Heart left ventricle (tissue), 16 donors: ENCODE measurements around the gene ERC1. TPM values are rescaled to one million over a fixed set of nuclear protein-coding genes. Genes with fewer than 3 reads are reported as not detected.

Experiments
- ATAC-seq, 4 donors: fragments of 200-7000 bp; cut with Tn5 transposase; one replicate each; pipeline ENCODE4 v1.9.1; 2020 to 2022; ENCODE audit warnings: moderate library complexity in 4 of 4, mild to moderate bottlenecking in 3 of 4, moderate number of reproducible peaks in 1 of 4
- DNase-seq, 5 donors: peaks; one replicate each; pipeline ENCODE4 v3.0.0-alpha.2; 2020
- H3K27ac ChIP-seq, 12 donors: fragments of 200-600 bp; sonication (generic) in 4 of 12; one replicate each; pipeline versions ENCODE4 v1.5.0 to v1.8.0; 2016 to 2022; ENCODE audit warnings: mild to moderate bottlenecking in 2 of 12
- H3K27me3 ChIP-seq, 9 donors: fragments of 200-600 bp; sonication (generic) in 2 of 9; one replicate each; pipeline versions ENCODE4 v1.5.1 to v1.8.0; 2016 to 2022; ENCODE audit warnings: mild to moderate bottlenecking in 3 of 9
- H3K36me3 ChIP-seq, 9 donors: fragments of 200-600 bp; sonication (generic) in 2 of 9; one replicate each; pipeline versions ENCODE4 v1.5.0 to v1.8.0; 2018 to 2022; ENCODE audit warnings: mild to moderate bottlenecking in 2 of 9
- H3K4me1 ChIP-seq, 12 donors: fragments of 200-600 bp; sonication (generic) in 4 of 12; one replicate each; pipeline versions ENCODE4 v1.5.0 to v1.8.0; 2016 to 2022; ENCODE audit warnings: mild to moderate bottlenecking in 3 of 12
- H3K4me3 ChIP-seq, 12 donors: fragments of 200-600 bp; sonication (generic) in 4 of 12; one replicate each; pipeline versions ENCODE4 v1.5.0 to v1.8.0; 2017 to 2022; ENCODE audit warnings: mild to moderate bottlenecking in 9 of 12, moderate library complexity in 4 of 12
- H3K9me3 ChIP-seq, 12 donors: fragments of 200-600 bp; sonication (generic) in 4 of 12; one replicate each; pipeline versions ENCODE4 v1.5.0 to v1.8.0; 2016 to 2022; ENCODE audit warnings: mild to moderate bottlenecking in 1 of 12
- POLR2A ChIP-seq, 2 donors: fragments of 450-650 bp; IDR thresholded peaks; one replicate each; pipeline ENCODE4 v1.6.1; 2017; ENCODE audit warnings: antibody characterized with exemption in 2 of 2, mild to moderate bottlenecking in 2 of 2, moderate library complexity in 2 of 2
- WGBS, 4 donors: extraction: QIAGEN DNeasy Blood & Tissue Kit in 2 of 4; methylation state at CpG; one replicate each; pipeline versions ENCODE4 v1.1.5 to v1.1.7; 2013 to 2018; 5-methylcytosine and 5-hydroxymethylcytosine counted together
- intact Hi-C, 10 donors: fragments of 100-400 bp; cut with DNase I; formaldehyde crosslinking; loops; one replicate each; pipeline versions ENCODE4 v1.11.1 to v1.14.2; 2022
- polyA plus RNA-seq, 2 donors: library from polyadenylated mRNA; stranded (reverse); fragments of 200-250 nt; gene quantifications; one replicate each; pipeline ENCODE4 v1.2.3, GENCODE V29; 2013
- total RNA-seq, 9 donors: library from RNA; depleted of rRNA in 2 of 9; stranded (reverse); fragments of >200 nt in 2 of 9; fragmentation: NEBNext Ultra II Directional in 3 of 9; extraction: Animal tissue kit (Norgen Biotek cat#: 25700) in 3 of 9; gene quantifications; one replicate each; pipeline versions ENCODE4 v1.1.0 to v1.2.4, GENCODE V29; 2016 to 2023
- TF ChIP-seq, protein P1 (sequence below), 12 donors: fragments of 200-600 bp; sonication (generic) in 4 of 12; IDR thresholded peaks; one replicate each; pipeline versions ENCODE4 v1.5.0 to v1.8.0; 2018 to 2022; ENCODE audit warnings: antibody characterized with exemption in 12 of 12, mild to moderate bottlenecking in 5 of 12
- donor health status: ischemic (EF 13 %, LVEDD 7.1; RV severe dilation, severe dysfunction).
- donor health status: healthy with polysubstance abuse.
- donor health status: DM: no; HTN: yes; CAD: no.
- donor health status: DM: no; HTN: no; CAD: no.
- donor health status: ischemic (EF 25% LVEDD 6.9; RV normal size, moderate dysfunction).
- donor health status: ischemic (EF 25% LVEDD 5.7; RV mildly dilated, moderate dysfunction).
- donor health status: healthy.
- donor health status: DM: yes; HTN: yes; CAD: no.
- donor health status: ischemic (EF 35%, LVEDD 5.7; RV mildly dilated, moderate dysfunction).
- donor health status: nonischemic (EF 11% LVEDD 7.7; RV severe dilation, severe dysfunction).
- donor health status: DM: yes; HTN: yes; CAD: no.
- donor health status: PGD.
- donor health status: ischemic (EF 29% LVEDD 5.4; RV normal size, mild dysfunction).
- donor health status: nonischemic (EF 23%, LVEDD 6.1; RV moderate dilation, normal function).

Gene ERC1
- total and polyA plus RNA-seq, 11 donors = 13.5 to 84.0 (median 47.9) TPM

DNA sequence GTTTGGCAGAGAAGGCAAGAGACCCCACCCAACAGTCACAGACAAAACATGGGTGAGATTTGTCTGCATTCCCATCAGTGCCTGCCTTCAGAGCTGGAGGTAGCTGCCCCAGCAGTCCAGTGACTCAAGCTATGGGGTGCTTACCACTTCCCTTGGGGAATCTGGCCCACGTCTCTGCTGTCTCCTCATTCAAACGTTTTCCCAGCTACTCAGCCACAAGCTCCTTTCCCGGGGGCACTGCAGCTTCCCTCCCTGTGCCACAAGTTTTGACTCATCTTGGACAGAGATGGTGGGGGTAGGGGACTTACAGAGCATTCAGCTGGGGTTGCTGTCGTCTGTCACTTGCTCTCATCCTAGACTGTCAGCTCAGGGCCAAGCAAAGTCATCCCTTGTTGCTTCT, 536.8 kb downstream of the ERC1 start:
- DNase-seq (no peak), ATAC-seq (no peak)
- H3K4me1 ChIP-seq = peaks cover 0 to 22% (median under 1%) of the 10 kb centered on the region in 12 donors
- no peak overlapping the region for H3K4me3 ChIP-seq
- H3K36me3 ChIP-seq = no peaks in the 10 kb centered on the region
- TF ChIP-seq, protein P1, sequence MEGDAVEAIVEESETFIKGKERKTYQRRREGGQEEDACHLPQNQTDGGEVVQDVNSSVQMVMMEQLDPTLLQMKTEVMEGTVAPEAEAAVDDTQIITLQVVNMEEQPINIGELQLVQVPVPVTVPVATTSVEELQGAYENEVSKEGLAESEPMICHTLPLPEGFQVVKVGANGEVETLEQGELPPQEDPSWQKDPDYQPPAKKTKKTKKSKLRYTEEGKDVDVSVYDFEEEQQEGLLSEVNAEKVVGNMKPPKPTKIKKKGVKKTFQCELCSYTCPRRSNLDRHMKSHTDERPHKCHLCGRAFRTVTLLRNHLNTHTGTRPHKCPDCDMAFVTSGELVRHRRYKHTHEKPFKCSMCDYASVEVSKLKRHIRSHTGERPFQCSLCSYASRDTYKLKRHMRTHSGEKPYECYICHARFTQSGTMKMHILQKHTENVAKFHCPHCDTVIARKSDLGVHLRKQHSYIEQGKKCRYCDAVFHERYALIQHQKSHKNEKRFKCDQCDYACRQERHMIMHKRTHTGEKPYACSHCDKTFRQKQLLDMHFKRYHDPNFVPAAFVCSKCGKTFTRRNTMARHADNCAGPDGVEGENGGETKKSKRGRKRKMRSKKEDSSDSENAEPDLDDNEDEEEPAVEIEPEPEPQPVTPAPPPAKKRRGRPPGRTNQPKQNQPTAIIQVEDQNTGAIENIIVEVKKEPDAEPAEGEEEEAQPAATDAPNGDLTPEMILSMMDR (IDR thresholded peaks at IDR 0.05) = no peak
- TF ChIP-seq POLR2A (IDR thresholded peaks at IDR 0.05) = no peak
- 59 to 75% (median 71%) methylated on average over 4 of the region's 4 CpGs for WGBS, 4 donors
- peaks cover 4 to 61% (median 18%) of the 10 kb centered on the region in 9 donors for H3K27me3 ChIP-seq
- H3K9me3 ChIP-seq = no peaks in the 10 kb centered on the region
- no peak overlapping the region for H3K27ac ChIP-seq
- intact Hi-C loops = loop anchor here in 1 of 10 donors (10.0 kb wide), 1 partner anchor 47 kb away; no protein-coding TSS in a partner anchor

DNA sequence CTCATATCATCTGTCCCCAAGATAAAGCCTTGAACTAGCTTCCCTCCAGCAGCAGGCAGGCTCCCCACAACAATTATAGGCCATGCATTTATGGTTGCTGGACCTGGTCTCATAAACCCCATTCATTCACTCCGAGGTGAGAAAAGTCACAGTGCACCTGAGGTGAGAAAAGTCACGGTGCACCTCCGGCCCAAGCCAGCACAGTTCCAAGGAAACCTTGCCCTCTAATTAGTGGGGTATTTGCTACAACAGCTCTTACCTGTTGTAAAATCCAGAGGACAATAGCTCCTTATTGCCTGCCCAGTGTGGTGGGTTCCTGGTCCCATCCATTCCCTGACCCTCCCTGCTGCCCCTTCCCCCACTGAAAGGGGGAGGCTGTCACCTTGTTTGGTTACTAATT, 537.8 kb downstream of the ERC1 start:
- H3K36me3 ChIP-seq = no peaks in the 10 kb centered on the region
- H3K9me3 ChIP-seq = no peaks in the 10 kb centered on the region
- no peak overlapping the region for H3K4me3 ChIP-seq
- intact Hi-C loops = loop anchor here in 1 of 10 donors (10.0 kb wide), 1 partner anchor 46 kb away; no protein-coding TSS in a partner anchor
- peaks cover 4 to 70% (median 18%) of the 10 kb centered on the region in 9 donors for H3K27me3 ChIP-seq
- no peak overlapping the region for H3K27ac ChIP-seq
- TF ChIP-seq, protein P1 (IDR thresholded peaks at IDR 0.05) = no peak
- no peak for TF ChIP-seq POLR2A (IDR thresholded peaks at IDR 0.05)
- WGBS, 4 donors = 93 to 97% (median 97%) methylated on average over 3 of the region's 3 CpGs
- ATAC-seq = no peak
- peaks cover 0 to 22% (median 2%) of the 10 kb centered on the region in 12 donors for H3K4me1 ChIP-seq
- DNase-seq = no peak

DNA sequence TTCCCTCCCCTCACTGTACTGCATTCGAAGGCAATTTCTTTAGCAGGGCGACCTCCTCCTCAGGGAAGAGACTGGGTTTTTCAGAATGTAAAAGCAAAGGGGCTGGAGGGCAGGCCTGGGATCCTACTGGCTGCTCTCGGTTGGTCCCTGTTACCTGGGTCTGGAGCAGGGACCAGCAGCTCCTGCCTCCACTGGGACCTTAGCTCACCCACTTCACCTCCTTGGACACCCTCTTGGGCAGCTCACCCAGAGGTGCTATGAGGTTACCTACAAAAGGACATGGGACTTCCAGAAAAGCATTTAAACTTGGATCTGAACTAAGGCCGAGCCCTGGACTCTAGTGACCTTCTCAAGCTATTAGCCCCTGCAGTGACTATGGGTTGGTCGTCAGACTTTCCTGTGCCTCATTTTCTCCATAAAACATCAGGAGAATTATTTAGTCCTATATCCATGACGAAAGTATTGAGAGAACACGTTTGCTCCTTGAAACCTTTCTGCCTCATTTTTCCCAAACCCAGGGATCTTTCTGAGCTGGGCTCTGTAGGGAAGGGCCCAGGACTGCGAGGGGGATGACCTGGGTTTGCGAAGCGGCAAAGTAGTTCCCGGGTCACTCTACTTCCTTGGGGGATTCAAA, 538.3 kb downstream of the ERC1 start:
- peaks cover 4 to 73% (median 18%) of the 10 kb centered on the region in 9 donors for H3K27me3 ChIP-seq
- no peaks in the 10 kb centered on the region for H3K36me3 ChIP-seq
- no peak overlapping the region for H3K27ac ChIP-seq
- DNase-seq (no peak), ATAC-seq (no peak)
- peaks cover 0 to 24% (median 2%) of the 10 kb centered on the region in 12 donors for H3K4me1 ChIP-seq
- peak overlapping the region in 11 of 12 donors; percentile 21 to 68 (median 54) for H3K4me3 ChIP-seq
- intact Hi-C loops = loop anchor here in 1 of 10 donors (10.0 kb wide), 1 partner anchor 45 kb away; no protein-coding TSS in a partner anchor
- TF ChIP-seq, protein P1 (IDR thresholded peaks at IDR 0.05) = no peak
- no peak for TF ChIP-seq POLR2A (IDR thresholded peaks at IDR 0.05)
- 64 to 72% (median 70%) methylated on average over 11 of the region's 11 CpGs for WGBS, 4 donors
- no peaks in the 10 kb centered on the region for H3K9me3 ChIP-seq

DNA sequence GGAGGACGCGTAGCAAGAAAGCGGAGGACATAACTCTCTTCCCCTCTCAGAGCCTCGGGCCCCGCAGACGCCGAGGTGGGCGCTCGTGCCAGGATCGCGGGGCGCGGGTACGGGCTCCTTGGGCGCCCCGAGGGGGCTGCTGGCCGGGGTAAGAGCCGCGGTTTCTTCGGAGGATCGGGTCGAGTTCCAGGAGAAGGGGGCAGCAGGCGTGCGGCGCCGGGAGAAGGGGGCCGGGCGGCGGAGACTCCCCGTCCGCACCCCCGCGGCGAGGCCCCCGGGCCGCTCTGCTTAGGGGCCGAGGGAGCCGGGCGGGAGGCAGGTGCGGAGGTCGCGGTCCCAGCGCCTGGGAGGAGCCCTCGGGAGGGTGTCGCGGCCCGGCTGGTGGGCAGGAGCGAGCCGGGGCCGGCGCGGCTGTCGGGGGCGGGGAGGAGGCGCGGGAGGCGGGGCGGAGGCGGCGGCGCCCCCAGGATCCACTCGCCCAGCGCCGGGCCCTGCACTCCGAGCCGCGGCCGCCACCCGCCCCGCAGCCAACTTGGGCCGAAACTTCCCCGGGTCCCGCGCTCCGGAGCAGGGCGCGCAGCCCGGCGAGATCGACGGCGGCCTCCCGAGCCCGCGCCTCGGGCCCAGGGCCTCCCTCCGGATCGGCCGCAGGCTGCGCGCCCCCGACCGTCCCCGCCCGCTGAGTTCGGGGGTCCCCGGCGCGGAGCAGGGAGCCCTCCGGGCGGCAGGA, 539.0 kb downstream of the ERC1 start:
- peaks cover 5 to 73% (median 18%) of the 10 kb centered on the region in 9 donors for H3K27me3 ChIP-seq
- intact Hi-C loops = loop anchor here in 1 of 10 donors (10.0 kb wide), 1 partner anchor 45 kb away; no protein-coding TSS in a partner anchor

More for the DNA sequence above, 539.0 kb downstream of the ERC1 start:
- H3K36me3 ChIP-seq = no peaks in the 10 kb centered on the region
- peak overlapping the region; percentile 11 to 68 (median 50) for H3K4me3 ChIP-seq
- no peaks in the 10 kb centered on the region for H3K9me3 ChIP-seq
- 3 to 9% (median 6%) methylated on average over 33 to 101 of the region's 101 CpGs for WGBS, 4 donors
- DNase-seq (peak in 2 of 5 donors; percentile 19 to 35), ATAC-seq (peak in 1 of 4 donors; percentile 37)
- peaks cover 0 to 24% (median 2%) of the 10 kb centered on the region in 12 donors for H3K4me1 ChIP-seq
- no peak for TF ChIP-seq POLR2A (IDR thresholded peaks at IDR 0.05)
- TF ChIP-seq, protein P1 (IDR thresholded peaks at IDR 0.05) = no peak
- H3K27ac ChIP-seq = no peak overlapping the region
